Activated CD4-positive, alpha-beta memory T cell treated with anti-CD3 and anti-CD28 coated beads, Interleukin-2, amount 10 ng/mL, durations not matched to agents 7 days and 5 days (primary cell): ENCODE results near the gene PCDHA1. TPM values are rescaled to one million over a fixed set of nuclear protein-coding genes. Genes with fewer than 3 reads are reported as not detected.
"Not testable (repeated sequence)": the region's sequence is repeated elsewhere in the genome, so short reads cannot be mapped to it uniquely, and the experiment has no call there.

Experiments used
- CTCF ChIA-PET: fragments of 350-600 bp; sonication (Branson Sonifier 250); formaldehyde crosslinking; loops from one replicate; lab custom pipeline; 2021; ENCODE audit warnings: antibody characterized with exemption, inconsistent platforms; lab: Charles Lee
- POLR2A ChIA-PET: fragments of 350-600 bp; sonication (Branson Sonifier 250); formaldehyde crosslinking; loops from one replicate; lab custom pipeline; 2021; ENCODE audit warnings: antibody characterized with exemption; lab: Charles Lee
- DNase-seq: peaks from one replicate; pipeline ENCODE4 v3.0.0-alpha.2; 2020
- H3K27ac Mint-ChIP-seq: one replicate; pipeline ENCODE4 v1.8.0; 2021; ENCODE audit warnings: mild to moderate bottlenecking, mixed read lengths
- H3K27me3 Mint-ChIP-seq: one replicate; pipeline ENCODE4 v1.8.0; 2021; ENCODE audit warnings: mixed read lengths
- H3K36me3 Mint-ChIP-seq: one replicate; pipeline ENCODE4 v1.8.0; 2021; ENCODE audit warnings: low read depth, mixed read lengths
- H3K4me1 Mint-ChIP-seq: one replicate; pipeline ENCODE4 v1.8.0; 2021; ENCODE audit warnings: mixed read lengths
- H3K4me3 Mint-ChIP-seq: one replicate; pipeline ENCODE4 v1.8.0; 2021; ENCODE audit warnings: mild to moderate bottlenecking, mixed read lengths
- H3K9me3 Mint-ChIP-seq: one replicate; pipeline ENCODE4 v1.8.0; 2021; ENCODE audit warnings: mixed read lengths
- total RNA-seq, 2 experiments: library from RNA; stranded (reverse); gene quantifications; one replicate each; pipeline ENCODE4 v1.2.3, GENCODE V29; 2021

Gene PCDHA1
- total RNA-seq, 2 experiments from 2014 or later, result not detected

- no peak for DNase-seq
- H3K9me3 Mint-ChIP-seq, result peaks cover 16% of the 10 kb centered on the region
- POLR2A ChIA-PET, result no interaction called here
Observed at GRCh38 chr5:140823475-140823874, 37.5 kb downstream of the PCDHA1 start.

GRCh38 chr5:140827704-140828361 is 41.9 kb downstream of the PCDHA1 start, which contains the start of gene PCDHA6:
PCDHA6 (plus strand) TSS chr5:140827960; CDS start chr5:140828092, 132 bp downstream.
- no peak for DNase-seq
- Mint-ChIP-seq H3K4me3 (no peak within 1 kb of the TSS), H3K4me1 (no peaks in the 10 kb centered on the region), H3K9me3 (peaks cover 17% of the 10 kb centered on the region), H3K27ac (no peak within 1 kb of the TSS), H3K36me3 (peaks cover 8% of the 10 kb centered on the region), H3K27me3 (peaks cover 4% of the 10 kb centered on the region)
- ChIA-PET CTCF (no interaction called here), POLR2A (no interaction called here)

More at GRCh38 chr5:140823475-140823874, 37.5 kb downstream of the PCDHA1 start:
- CTCF ChIA-PET, result no interaction called here
- H3K36me3 Mint-ChIP-seq, result peaks cover 5% of the 10 kb centered on the region
- H3K4me3 Mint-ChIP-seq, result no peak overlapping the region
- no peaks in the 10 kb centered on the region for H3K4me1 Mint-ChIP-seq
- H3K27ac Mint-ChIP-seq, result no peak overlapping the region
- H3K27me3 Mint-ChIP-seq, result no peaks in the 10 kb centered on the region

- ChIA-PET CTCF (no interaction called here), POLR2A (no interaction called here)
- Mint-ChIP-seq H3K36me3 (peaks cover 8% of the 10 kb centered on the region), H3K9me3 (peaks cover 20% of the 10 kb centered on the region), H3K27me3 (peaks cover 5% of the 10 kb centered on the region), H3K4me1 (no peaks in the 10 kb centered on the region), H3K4me3 (no peak overlapping the region), H3K27ac (no peak overlapping the region)
- no peak for DNase-seq
Observed at GRCh38 chr5:140828362-140828737, 42.4 kb downstream of the PCDHA1 start.

GRCh38 chr5:140829511-140830501 is 43.9 kb downstream of the PCDHA1 start:
- Mint-ChIP-seq H3K36me3 (peaks cover 13% of the 10 kb centered on the region), H3K9me3 (peaks cover 26% of the 10 kb centered on the region)
- CTCF ChIA-PET, H3K27ac Mint-ChIP-seq, POLR2A ChIA-PET, H3K4me1 Mint-ChIP-seq, DNase-seq, H3K4me3 Mint-ChIP-seq, H3K27me3 Mint-ChIP-seq: not testable (repeated sequence)

- H3K4me3 Mint-ChIP-seq, result no peak within 1 kb of the TSS
Observed at GRCh38 chr5:140833993-140834392, 48.1 kb downstream of the PCDHA1 start, which contains the start of gene PCDHA7. PCDHA7 (plus strand) TSS chr5:140834269; CDS start chr5:140834384, 115 bp downstream.

GRCh38 chr5:140834439-140835008 is 48.6 kb downstream of the PCDHA1 start:
- peaks cover 13% of the 10 kb centered on the region for H3K9me3 Mint-ChIP-seq
- H3K27ac Mint-ChIP-seq, DNase-seq, H3K36me3 Mint-ChIP-seq, POLR2A ChIA-PET, H3K4me1 Mint-ChIP-seq, H3K4me3 Mint-ChIP-seq, CTCF ChIA-PET, H3K27me3 Mint-ChIP-seq: not testable (repeated sequence)

More at GRCh38 chr5:140833993-140834392, 48.1 kb downstream of the PCDHA1 start, which contains the start of gene PCDHA7:
- POLR2A ChIA-PET, result no interaction called here
- no peak within 1 kb of the TSS for H3K27ac Mint-ChIP-seq
- H3K27me3 Mint-ChIP-seq, result peaks cover 5% of the 10 kb centered on the region
- CTCF ChIA-PET, result no interaction called here
- no peaks in the 10 kb centered on the region for H3K4me1 Mint-ChIP-seq
- DNase-seq, result no peak
- H3K9me3 Mint-ChIP-seq, result peaks cover 15% of the 10 kb centered on the region
- peaks cover 4% of the 10 kb centered on the region for H3K36me3 Mint-ChIP-seq

- CTCF ChIA-PET, result no interaction called here
- Mint-ChIP-seq H3K9me3 (peaks cover 16% of the 10 kb centered on the region), H3K4me3 (no peak overlapping the region), H3K27ac (no peak overlapping the region), H3K36me3 (peaks cover 4% of the 10 kb centered on the region), H3K4me1 (no peaks in the 10 kb centered on the region), H3K27me3 (peaks cover 5% of the 10 kb centered on the region)
- POLR2A ChIA-PET, result no interaction called here
- DNase-seq, result no peak
Observed at GRCh38 chr5:140835622-140836510, 49.9 kb downstream of the PCDHA1 start.

- no peak for DNase-seq
Observed at GRCh38 chr5:140840978-140841962, 55.3 kb downstream of the PCDHA1 start, which contains the start of gene PCDHA8. PCDHA8 (plus strand) TSS chr5:140841187; CDS start chr5:140841322, 135 bp downstream.

GRCh38 chr5:140842798-140843733 is 57.1 kb downstream of the PCDHA1 start:
- H3K9me3 Mint-ChIP-seq, result peaks cover 13% of the 10 kb centered on the region

More at GRCh38 chr5:140840978-140841962, 55.3 kb downstream of the PCDHA1 start, which contains the start of gene PCDHA8:
- CTCF ChIA-PET, result interaction anchor here (0.8 to 1.0 kb wide), 2 partner anchors 12 to 200 kb away, joined by 4 to 6 read pairs; no protein-coding TSS in a partner anchor
- no peaks in the 10 kb centered on the region for H3K4me1 Mint-ChIP-seq
- H3K27me3 Mint-ChIP-seq, result no peaks in the 10 kb centered on the region
- H3K4me3 Mint-ChIP-seq, result no peak within 1 kb of the TSS
- POLR2A ChIA-PET, result no interaction called here
- peaks cover 5% of the 10 kb centered on the region for H3K36me3 Mint-ChIP-seq
- H3K9me3 Mint-ChIP-seq, result peaks cover 13% of the 10 kb centered on the region
- no peak within 1 kb of the TSS for H3K27ac Mint-ChIP-seq

GRCh38 chr5:140848139-140849102 is 62.5 kb downstream of the PCDHA1 start, which contains the start of gene PCDHA9:
PCDHA9 (plus strand) TSS chr5:140848382; CDS start chr5:140848496, 114 bp downstream.
- POLR2A ChIA-PET, H3K27ac Mint-ChIP-seq, H3K9me3 Mint-ChIP-seq, H3K27me3 Mint-ChIP-seq, CTCF ChIA-PET, H3K4me1 Mint-ChIP-seq, DNase-seq, H3K36me3 Mint-ChIP-seq, H3K4me3 Mint-ChIP-seq: not testable (repeated sequence)

More at GRCh38 chr5:140842798-140843733, 57.1 kb downstream of the PCDHA1 start:
- Mint-ChIP-seq H3K27ac (no peak overlapping the region), H3K36me3 (peaks cover 5% of the 10 kb centered on the region), H3K4me1 (no peaks in the 10 kb centered on the region), H3K4me3 (no peak overlapping the region), H3K27me3 (no peaks in the 10 kb centered on the region)
- CTCF ChIA-PET, result no interaction called here
- POLR2A ChIA-PET, result no interaction called here
- no peak for DNase-seq
